ENCODE results near the gene GNG14. TPM values are rescaled to one million over a fixed set of nuclear protein-coding genes. Genes with fewer than 3 reads are reported as not detected.
"Not testable (repeated sequence)": the region's sequence is repeated elsewhere in the genome, so short reads cannot be mapped to it uniquely, and the experiment has no call there.

Gene GNG14
- total RNA-seq, 1 donor from 2014 or later, result not detected

DNA sequence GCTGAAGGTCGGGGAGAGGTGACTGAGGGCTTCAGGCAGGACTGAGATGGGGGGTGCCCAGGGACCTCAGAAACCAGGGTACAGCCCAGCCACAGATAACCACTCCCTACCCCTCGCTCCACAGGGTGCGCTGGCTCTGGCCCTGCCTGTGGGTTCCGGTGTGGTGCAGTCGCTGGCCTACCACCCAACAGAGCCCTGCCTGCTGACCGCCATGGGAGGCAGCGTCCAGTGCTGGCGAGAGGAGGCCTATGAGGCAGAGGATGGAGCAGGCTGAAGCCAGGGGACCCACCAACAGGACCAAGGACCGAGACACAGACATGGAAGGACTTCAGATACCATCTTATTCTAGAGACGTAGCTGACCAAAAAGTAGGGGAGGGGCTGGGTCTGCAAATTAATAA is 12.4 kb upstream of the GNG14 start:
- no peak overlapping the region for H3K4me3 Mint-ChIP-seq (ENCODE audit: unreplicated experiment)
- peaks cover 7% of the 10 kb centered on the region for H3K27me3 Mint-ChIP-seq (ENCODE audit: unreplicated experiment)
- TF ChIP-seq, protein P1, sequence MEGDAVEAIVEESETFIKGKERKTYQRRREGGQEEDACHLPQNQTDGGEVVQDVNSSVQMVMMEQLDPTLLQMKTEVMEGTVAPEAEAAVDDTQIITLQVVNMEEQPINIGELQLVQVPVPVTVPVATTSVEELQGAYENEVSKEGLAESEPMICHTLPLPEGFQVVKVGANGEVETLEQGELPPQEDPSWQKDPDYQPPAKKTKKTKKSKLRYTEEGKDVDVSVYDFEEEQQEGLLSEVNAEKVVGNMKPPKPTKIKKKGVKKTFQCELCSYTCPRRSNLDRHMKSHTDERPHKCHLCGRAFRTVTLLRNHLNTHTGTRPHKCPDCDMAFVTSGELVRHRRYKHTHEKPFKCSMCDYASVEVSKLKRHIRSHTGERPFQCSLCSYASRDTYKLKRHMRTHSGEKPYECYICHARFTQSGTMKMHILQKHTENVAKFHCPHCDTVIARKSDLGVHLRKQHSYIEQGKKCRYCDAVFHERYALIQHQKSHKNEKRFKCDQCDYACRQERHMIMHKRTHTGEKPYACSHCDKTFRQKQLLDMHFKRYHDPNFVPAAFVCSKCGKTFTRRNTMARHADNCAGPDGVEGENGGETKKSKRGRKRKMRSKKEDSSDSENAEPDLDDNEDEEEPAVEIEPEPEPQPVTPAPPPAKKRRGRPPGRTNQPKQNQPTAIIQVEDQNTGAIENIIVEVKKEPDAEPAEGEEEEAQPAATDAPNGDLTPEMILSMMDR (IDR thresholded peaks at IDR 0.05; ENCODE audit: partially characterized antibody, unreplicated experiment), result no peak

DNA sequence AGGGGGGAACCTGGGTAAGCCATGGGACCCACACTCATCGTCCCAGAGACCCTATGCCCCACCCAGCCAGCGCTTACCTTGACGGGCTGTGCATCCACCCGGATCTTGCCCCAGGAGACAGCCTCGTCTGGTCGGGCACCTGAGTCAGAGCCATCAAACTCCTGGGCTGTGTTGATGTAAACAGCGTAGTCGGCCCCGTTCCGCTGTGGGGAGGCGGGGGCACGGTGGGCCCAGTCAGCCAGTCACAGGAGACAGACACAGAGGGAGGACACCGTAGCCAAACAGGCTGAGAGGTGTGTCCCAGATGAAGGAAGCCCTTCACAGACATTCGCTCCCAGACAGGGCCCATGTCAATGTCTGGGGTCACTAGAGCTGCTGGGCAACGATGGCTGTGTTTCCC is 11.9 kb upstream of the GNG14 start:
- H3K27ac Mint-ChIP-seq (ENCODE audit: unreplicated experiment), result no peak overlapping the region
- TF ChIP-seq, protein P1 (IDR thresholded peaks at IDR 0.05; ENCODE audit: partially characterized antibody, unreplicated experiment), result no peak
- peaks cover 11% of the 10 kb centered on the region for H3K9me3 Mint-ChIP-seq (ENCODE audit: unreplicated experiment)
- no peak overlapping the region for H3K4me3 Mint-ChIP-seq (ENCODE audit: unreplicated experiment)
- H3K27me3 Mint-ChIP-seq (ENCODE audit: unreplicated experiment), result peaks cover 9% of the 10 kb centered on the region
- no peaks in the 10 kb centered on the region for H3K36me3 Mint-ChIP-seq (ENCODE audit: unreplicated experiment)
- no peaks in the 10 kb centered on the region for H3K4me1 Mint-ChIP-seq (ENCODE audit: low read depth, unreplicated experiment)
- DNase-seq, result no peak

More for the DNA sequence above, 12.4 kb upstream of the GNG14 start:
- DNase-seq, result no peak
- no peaks in the 10 kb centered on the region for H3K4me1 Mint-ChIP-seq (ENCODE audit: low read depth, unreplicated experiment)
- H3K27ac Mint-ChIP-seq (ENCODE audit: unreplicated experiment), result no peak overlapping the region
- H3K9me3 Mint-ChIP-seq (ENCODE audit: unreplicated experiment), result peaks cover 11% of the 10 kb centered on the region
- H3K36me3 Mint-ChIP-seq (ENCODE audit: unreplicated experiment), result no peaks in the 10 kb centered on the region

DNA sequence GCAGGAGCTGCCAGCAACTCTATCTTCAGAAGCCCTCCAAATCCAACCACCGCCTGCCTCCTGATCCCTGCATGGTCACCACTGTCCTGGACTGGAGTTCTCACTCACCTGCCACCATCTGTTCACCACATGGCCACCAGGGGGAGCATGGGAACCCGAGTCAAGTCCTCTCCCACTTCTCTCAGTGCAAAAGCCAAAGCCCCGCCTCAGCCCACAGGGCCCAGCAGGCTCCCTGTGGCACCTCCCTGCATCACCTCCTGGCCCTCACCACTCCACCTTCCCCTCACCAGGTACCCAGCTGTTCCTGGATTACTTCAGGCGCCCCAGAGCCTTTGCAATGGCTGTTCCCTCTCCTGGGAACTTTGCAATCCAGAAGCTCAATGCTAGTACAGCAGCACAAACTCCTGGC is 11.4 kb upstream of the GNG14 start:
- Mint-ChIP-seq H3K27me3 (ENCODE audit: unreplicated experiment) (peaks cover 12% of the 10 kb centered on the region), H3K27ac (ENCODE audit: unreplicated experiment) (peak overlapping the region; percentile 68), H3K4me1 (ENCODE audit: low read depth, unreplicated experiment) (no peaks in the 10 kb centered on the region), H3K9me3 (ENCODE audit: unreplicated experiment) (peaks cover 11% of the 10 kb centered on the region), H3K36me3 (ENCODE audit: unreplicated experiment) (no peaks in the 10 kb centered on the region), H3K4me3 (ENCODE audit: unreplicated experiment) (no peak overlapping the region)
- TF ChIP-seq, protein P1 (IDR thresholded peaks at IDR 0.05; ENCODE audit: partially characterized antibody, unreplicated experiment), result peak; percentile 90
- DNase-seq, result peak; percentile 94

DNA sequence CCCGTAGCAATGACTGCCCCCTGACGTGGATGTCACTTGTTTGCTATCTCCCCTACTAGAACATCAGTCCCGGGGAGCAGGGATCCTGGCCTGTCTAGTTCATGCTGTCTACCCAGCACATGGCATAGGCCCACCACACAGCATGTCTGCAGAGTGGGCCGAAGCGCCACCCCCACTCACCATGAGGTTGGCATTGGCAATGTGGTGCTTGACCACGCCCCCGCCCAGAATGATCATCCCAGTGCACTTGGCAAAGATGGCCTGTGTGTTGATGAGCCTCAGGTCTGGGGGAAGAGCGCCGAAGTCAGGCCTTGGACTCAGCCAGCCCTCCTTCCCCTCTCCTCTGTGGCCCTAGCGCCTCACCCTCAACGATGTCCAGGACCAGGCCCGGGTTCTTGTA is 10.9 kb upstream of the GNG14 start:
- Mint-ChIP-seq H3K36me3 (ENCODE audit: unreplicated experiment) (no peaks in the 10 kb centered on the region), H3K27me3 (ENCODE audit: unreplicated experiment) (peaks cover 12% of the 10 kb centered on the region), H3K9me3 (ENCODE audit: unreplicated experiment) (peaks cover 11% of the 10 kb centered on the region), H3K27ac (ENCODE audit: unreplicated experiment) (no peak overlapping the region), H3K4me3 (ENCODE audit: unreplicated experiment) (no peak overlapping the region), H3K4me1 (ENCODE audit: low read depth, unreplicated experiment) (no peaks in the 10 kb centered on the region)
- no peak for DNase-seq
- TF ChIP-seq, protein P1 (IDR thresholded peaks at IDR 0.05; ENCODE audit: partially characterized antibody, unreplicated experiment), result no peak

DNA sequence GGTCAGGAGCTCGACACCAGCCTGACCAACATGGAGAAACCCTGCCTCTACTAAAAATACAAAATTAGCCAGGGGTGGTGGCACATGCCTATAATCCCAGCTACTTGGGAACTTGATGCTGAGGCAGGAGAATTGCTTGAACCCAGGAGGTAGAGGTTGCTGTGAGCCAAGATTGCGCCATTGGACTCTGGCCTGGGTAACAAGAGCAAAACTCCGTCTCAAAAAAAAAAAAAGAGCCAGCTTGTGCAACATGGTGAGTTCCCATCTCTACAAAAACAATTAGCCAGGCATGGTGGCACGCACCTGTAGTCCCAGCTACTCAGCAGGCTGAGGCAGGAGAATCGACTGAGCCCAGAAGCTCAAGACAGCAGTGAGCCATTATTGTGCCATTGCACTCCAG is 9.8 kb upstream of the GNG14 start:
- H3K4me1 Mint-ChIP-seq (ENCODE audit: low read depth, unreplicated experiment); H3K4me3 Mint-ChIP-seq (ENCODE audit: unreplicated experiment); H3K36me3 Mint-ChIP-seq (ENCODE audit: unreplicated experiment); DNase-seq; H3K27ac Mint-ChIP-seq (ENCODE audit: unreplicated experiment); H3K9me3 Mint-ChIP-seq (ENCODE audit: unreplicated experiment); H3K27me3 Mint-ChIP-seq (ENCODE audit: unreplicated experiment): not testable (repeated sequence)

DNA sequence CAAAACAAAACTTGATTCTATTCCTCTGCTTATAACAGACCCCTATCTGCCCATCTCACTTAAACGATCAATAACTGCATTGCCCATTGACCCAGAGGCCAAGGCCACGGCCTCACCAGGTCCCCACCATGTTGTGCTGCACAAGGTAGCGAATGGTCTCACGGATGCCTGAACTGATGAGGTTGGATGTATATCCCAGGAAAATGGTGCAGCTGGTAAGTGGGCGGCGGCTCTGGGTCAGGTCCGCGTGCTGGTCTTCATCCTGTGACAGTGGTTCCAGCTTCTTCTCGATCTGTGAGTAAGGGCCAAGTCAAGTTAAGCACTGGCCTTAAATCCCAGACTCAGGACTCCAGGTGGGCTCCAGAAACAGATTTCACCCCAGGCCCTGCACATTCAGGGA is 7.8 kb upstream of the GNG14 start:
- no peak for DNase-seq
- TF ChIP-seq, protein P1 (IDR thresholded peaks at IDR 0.05; ENCODE audit: partially characterized antibody, unreplicated experiment), result no peak
- Mint-ChIP-seq H3K4me1 (ENCODE audit: low read depth, unreplicated experiment) (no peaks in the 10 kb centered on the region), H3K27me3 (ENCODE audit: unreplicated experiment) (peaks cover 11% of the 10 kb centered on the region), H3K9me3 (ENCODE audit: unreplicated experiment) (peaks cover 7% of the 10 kb centered on the region), H3K27ac (ENCODE audit: unreplicated experiment) (no peak overlapping the region), H3K36me3 (ENCODE audit: unreplicated experiment) (no peaks in the 10 kb centered on the region), H3K4me3 (ENCODE audit: unreplicated experiment) (peak overlapping the region; percentile 61)
